B cell (primary cell): Measurements from ENCODE around the gene CCL7. TPM values are rescaled to one million over a fixed set of nuclear protein-coding genes. Genes with fewer than 3 reads are reported as not detected.

Experiments
- ATAC-seq: fragments of 200-7000 bp; cut with Tn5 transposase; one replicate; pipeline ENCODE4 v1.10.0; 2021; ENCODE audit warnings: low read depth, mild to moderate bottlenecking, moderate number of reproducible peaks, moderate library complexity
- CTCF ChIA-PET: fragments of 350-600 bp; sonication (Branson Sonifier 250); formaldehyde crosslinking; loops from one replicate; lab custom pipeline; 2021; ENCODE audit warnings: antibody characterized with exemption, inconsistent platforms; lab: Charles Lee
- POLR2A ChIA-PET: fragments of 350-600 bp; sonication (Branson Sonifier 250); formaldehyde crosslinking; loops from one replicate; lab custom pipeline; 2021; ENCODE audit warnings: antibody characterized with exemption; lab: Charles Lee
- DNase-seq: peaks from one replicate; pipeline ENCODE4 v3.0.0; 2013
- H2AFZ ChIP-seq: 2 replicates; pipeline ENCODE4 v1.6.1; 2012; ENCODE audit warnings: mild to moderate bottlenecking, low read depth, low read length; ENCODE audit not compliant: insufficient read depth, poor library complexity, severe bottlenecking
- H3K27ac ChIP-seq, 2 donors: 1 replicate in 1 of 2; 2 replicates in 1 of 2; pipeline ENCODE4 v1.5.1; 2012 to 2013; ENCODE audit warnings: low read length in 2 of 2, mild to moderate bottlenecking in 2 of 2, moderate library complexity in 1 of 2
- H3K27me3 ChIP-seq, 4 experiments: fragments of 200-600 bp in 1 of 4; sonication (generic) in 1 of 4; replicated peaks in 1 of 4; 1 replicate in 2 of 4; 2 replicates in 2 of 4; pipeline versions ENCODE4 v1.6.1 to v1.7.0; 2013 to 2016; ENCODE audit warnings: low read length in 3 of 4, mild to moderate bottlenecking in 2 of 4, mixed read lengths in 1 of 4, moderate library complexity in 1 of 4; ENCODE audit not compliant: insufficient read depth in 4 of 4, control insufficient read depth in 3 of 4; ENCODE audit errors: control extremely low read depth in 1 of 4
- H3K36me3 ChIP-seq, 2 experiments: replicated peaks in 1 of 2; 1 replicate in 1 of 2; 2 replicates in 1 of 2; pipeline versions ENCODE4 v1.6.1 to v1.7.1; 2013; ENCODE audit warnings: low read length in 1 of 2; ENCODE audit not compliant: insufficient read depth in 2 of 2, control insufficient read depth in 1 of 2; ENCODE audit errors: control extremely low read depth in 1 of 2, extremely low read depth in 1 of 2
- H3K4me1 ChIP-seq, 2 donors: fragments of 200-600 bp in 1 of 2; sonication (generic) in 1 of 2; 1 replicate in 1 of 2; 2 replicates in 1 of 2; pipeline versions ENCODE4 v1.5.1 to v1.6.1; 2013 to 2017; ENCODE audit warnings: low read length in 2 of 2; ENCODE audit not compliant: control insufficient read depth in 2 of 2, insufficient read depth in 2 of 2
- H3K4me2 ChIP-seq: replicated peaks from 2 replicates; pipeline ENCODE3; 2012; ENCODE audit warnings: mild to moderate bottlenecking, low read depth, low read length; ENCODE audit not compliant: poor library complexity, severe bottlenecking
- H3K4me3 ChIP-seq, 5 experiments: fragments of 200-600 bp in 1 of 5; sonication (generic) in 1 of 5; 1 replicate in 3 of 5; 2 replicates in 2 of 5; pipeline versions ENCODE4 v1.5.1 to v1.7.0; 2011 to 2016; ENCODE audit warnings: low read length in 4 of 5, mild to moderate bottlenecking in 4 of 5, low read depth in 2 of 5, control low read depth in 1 of 5, moderate library complexity in 1 of 5; ENCODE audit not compliant: insufficient read depth in 1 of 5; ENCODE audit errors: control extremely low read depth in 1 of 5, extremely low read depth in 1 of 5
- H3K79me2 ChIP-seq: fragments of 200-600 bp; sonication (generic); one replicate; pipeline ENCODE4 v1.6.0; 2016; ENCODE audit warnings: low read length; ENCODE audit not compliant: control insufficient read depth, insufficient read depth
- H3K9ac ChIP-seq: fragments of 200-600 bp; sonication (generic); 2 replicates; pipeline ENCODE4 v1.6.1; 2017; ENCODE audit warnings: mild to moderate bottlenecking, low read length, moderate library complexity
- H3K9me3 ChIP-seq, 3 donors: one replicate each; pipeline versions ENCODE4 v1.6.1 to v1.7.1; 2013; ENCODE audit warnings: low read length in 2 of 3; ENCODE audit not compliant: control insufficient read depth in 2 of 3, insufficient read depth in 1 of 3; ENCODE audit errors: control extremely low read depth in 1 of 3
- H4K20me1 ChIP-seq: 2 replicates; pipeline ENCODE4 v1.6.0; 2012; ENCODE audit warnings: mild to moderate bottlenecking, low read length; ENCODE audit not compliant: insufficient read depth, control insufficient read depth, poor library complexity, severe bottlenecking
- H3K27ac Mint-ChIP-seq: one replicate; pipeline ENCODE4 v1.8.0; 2021; ENCODE audit warnings: mixed read lengths
- H3K27me3 Mint-ChIP-seq: one replicate; pipeline ENCODE4 v1.8.0; 2021; ENCODE audit warnings: mixed read lengths
- H3K4me1 Mint-ChIP-seq: one replicate; pipeline ENCODE4 v1.8.0; 2021; ENCODE audit warnings: mixed read lengths
- H3K4me3 Mint-ChIP-seq: one replicate; pipeline ENCODE4 v1.8.0; 2021; ENCODE audit warnings: mixed read lengths
- H3K9me3 Mint-ChIP-seq: one replicate; pipeline ENCODE4 v1.8.0; 2022; ENCODE audit warnings: mixed read lengths; ENCODE audit not compliant: insufficient read depth
- CTCF ChIP-seq: fragments of 200-600 bp; IDR thresholded peaks from one replicate; pipeline ENCODE4 v1.8.0; 2022; ENCODE audit warnings: antibody characterized with exemption, mild to moderate bottlenecking
- EZH2 ChIP-seq: IDR thresholded peaks from 2 replicates; pipeline ENCODE4 v1.6.1; 2012; ENCODE audit warnings: borderline replicate concordance, low read depth, mild to moderate bottlenecking, moderate library complexity, low read length; ENCODE audit not compliant: insufficient read depth, poor library complexity, severe bottlenecking
- WGBS: methylation state at CpG from one replicate; pipeline ENCODE4 v1.1.5; 2013; ENCODE audit warnings: missing lambda C conversion rate; ENCODE audit not compliant: insufficient coverage; 5-methylcytosine and 5-hydroxymethylcytosine counted together
- intact Hi-C: fragments of 100-400 bp; cut with micrococcal nuclease; formaldehyde crosslinking; loops from one replicate; pipeline ENCODE4 v1.10.0; 2022
- polyA plus RNA-seq: library from polyadenylated mRNA; depleted of rRNA; stranded (reverse); fragments of >200 nt; gene quantifications from 2 replicates; pipeline ENCODE4 v1.2.3, GENCODE V29; 2012
- total RNA-seq, 2 donors: library from RNA; stranded (reverse); fragments of 120-200 nt in 1 of 2; gene quantifications; 1 replicate in 1 of 2; 2 replicates in 1 of 2; pipeline versions ENCODE4 v1.2.3 to v1.2.4, GENCODE V29; 2013 to 2022

CCL7 gene
- total and polyA plus RNA-seq, 2 donors (not counting 1 experiment from before 2014, with no cell fraction given): not detected

- DNase-seq: no peak
- ChIA-PET POLR2A (no interaction called here), CTCF (no interaction called here)
- Histone ChIP-seq H3K9me3 (no peaks in the 10 kb centered on the region), H2AFZ (no peak overlapping the region), H3K79me2 (no peaks in the 10 kb centered on the region), H3K27ac (no peak overlapping the region), H3K9ac (no peak overlapping the region), H3K4me3 (no peak overlapping the region), H3K27me3 (peaks cover 0 to 12% (median 0%) of the 10 kb centered on the region in 4 experiments), H3K4me1 (peaks cover 6 to 9% of the 10 kb centered on the region in 2 donors), H3K36me3 (no peaks in the 10 kb centered on the region), H4K20me1 (no peaks in the 10 kb centered on the region), H3K4me2 (no peak overlapping the region)
- Mint-ChIP-seq H3K4me3 (no peak overlapping the region), H3K27ac (no peak overlapping the region), H3K9me3 (no peaks in the 10 kb centered on the region), H3K4me1 (peaks cover 13% of the 10 kb centered on the region), H3K27me3 (peaks cover 27% of the 10 kb centered on the region)
- 100% methylated on average over 1 of the region's 2 CpGs for WGBS
- intact Hi-C loops: no loop called here
- no peak for TF ChIP-seq EZH2
- no peak for TF ChIP-seq CTCF
- ATAC-seq: no peak
Observed at GRCh38 chr17:34299027-34299426, 29.0 kb downstream of the CCL7 start.

GRCh38 chr17:34299956-34300577 lies 30.0 kb downstream of the CCL7 start:
- Histone ChIP-seq H3K27ac (no peak overlapping the region), H3K36me3 (no peaks in the 10 kb centered on the region), H3K79me2 (no peaks in the 10 kb centered on the region), H3K27me3 (peaks cover 0 to 12% (median 0%) of the 10 kb centered on the region in 4 experiments), H3K9ac (no peak overlapping the region), H3K4me2 (no peak overlapping the region), H3K4me3 (no peak overlapping the region), H3K9me3 (no peaks in the 10 kb centered on the region), H4K20me1 (no peaks in the 10 kb centered on the region), H3K4me1 (peaks cover 6 to 9% of the 10 kb centered on the region in 2 donors), H2AFZ (no peak overlapping the region)
- no peak overlapping the region for H3K27ac Mint-ChIP-seq
- intact Hi-C loops: no loop called here
- WGBS: 95% methylated on average over 2 of the region's 3 CpGs
- peaks cover 13% of the 10 kb centered on the region for H3K4me1 Mint-ChIP-seq
- no peak overlapping the region for H3K4me3 Mint-ChIP-seq
- H3K9me3 Mint-ChIP-seq: no peaks in the 10 kb centered on the region
- ChIA-PET POLR2A (no interaction called here), CTCF (interaction anchor here (1.0 kb wide), 1 partner anchor 61 kb away, joined by 3 read pairs; no protein-coding TSS in a partner anchor)
- H3K27me3 Mint-ChIP-seq: peaks cover 35% of the 10 kb centered on the region
- DNase-seq (no peak), ATAC-seq (no peak)
- TF ChIP-seq EZH2 (no peak), CTCF (no peak)
